IMR-90 (cell line): ENCODE data around the gene IFRD2. TPM values are rescaled to one million over a fixed set of nuclear protein-coding genes. Genes with fewer than 3 reads are reported as not detected.

ENCODE experiments used
- ATAC-seq: fragments of 200-7000 bp; cut with Tn5 transposase; 2 replicates; pipeline ENCODE4 v1.9.1; 2020; ENCODE audit warnings: low read depth, mild to moderate bottlenecking, moderate library complexity
- BruUV-seq: library from RNA; stranded (reverse); fragments of 400-500 nt; replicated peaks from 2 replicates; lab custom pipeline; 2021; lab: Mats Ljungman, UMichigan
- CTCF ChIA-PET: fragments of 300-600 bp; formaldehyde crosslinking; extraction: SDS; loops from one replicate; lab custom pipeline; 2021; ENCODE audit warnings: antibody characterized with exemption; lab: Yijun Ruan, JAX
- POLR2A ChIA-PET: fragments of 300-600 bp; sonication (Branson Sonifier 250); formaldehyde crosslinking; loops from one replicate; lab custom pipeline; 2022; ENCODE audit warnings: antibody characterized with exemption; ENCODE audit not compliant: unreplicated experiment; lab: Charles Lee
- DNase-seq: peaks from one replicate; pipeline ENCODE4 v3.0.0; 2013
- H2AFZ ChIP-seq: replicated peaks from 2 replicates; pipeline ENCODE3; 2013; ENCODE audit warnings: low read length, mild to moderate bottlenecking; ENCODE audit not compliant: poor library complexity
- H2AK5ac ChIP-seq: 2 replicates; pipeline ENCODE4 v1.6.1; 2013; ENCODE audit warnings: low read depth, low read length, inconsistent platforms
- H2AK9ac ChIP-seq: replicated peaks from 2 replicates; pipeline ENCODE3; 2013; ENCODE audit warnings: mild to moderate bottlenecking, low read depth, low read length, moderate library complexity; ENCODE audit not compliant: poor library complexity
- H2BK120ac ChIP-seq: 2 replicates; pipeline ENCODE4 v1.6.1; 2013; ENCODE audit warnings: low read depth, low read length, inconsistent platforms
- H2BK15ac ChIP-seq: 3 replicates; pipeline ENCODE4 v1.6.1; 2013; ENCODE audit warnings: low read depth, low read length, inconsistent platforms
- H2BK20ac ChIP-seq: 2 replicates; pipeline ENCODE4 v1.6.1; 2013; ENCODE audit warnings: low read depth, mild to moderate bottlenecking, inconsistent platforms, low read length, moderate library complexity
- H2BK5ac ChIP-seq: 2 replicates; pipeline ENCODE4 v1.6.1; 2013; ENCODE audit warnings: mild to moderate bottlenecking, low read depth, low read length, inconsistent platforms; ENCODE audit not compliant: poor library complexity, severe bottlenecking
- H3K14ac ChIP-seq: replicated peaks from 2 replicates; pipeline ENCODE4 v1.6.1; 2013; ENCODE audit warnings: low read depth, low read length, inconsistent platforms
- H3K18ac ChIP-seq: 2 replicates; pipeline ENCODE4 v1.6.1; 2013; ENCODE audit warnings: low read depth, low read length, control low read depth
- H3K23ac ChIP-seq: 2 replicates; pipeline ENCODE4 v1.6.1; 2013; ENCODE audit warnings: low read depth, low read length, inconsistent platforms
- H3K27ac ChIP-seq: 2 replicates; pipeline ENCODE4 v1.5.1; 2013; ENCODE audit warnings: mild to moderate bottlenecking, control low read depth, low read length; ENCODE audit not compliant: insufficient read depth
- H3K27me3 ChIP-seq: 2 replicates; pipeline ENCODE4 v1.6.1; 2013; ENCODE audit warnings: low read length; ENCODE audit not compliant: control insufficient read depth, insufficient read depth
- H3K36me3 ChIP-seq: 2 replicates; pipeline ENCODE4 v1.6.1; 2013; ENCODE audit warnings: low read length, mixed read lengths; ENCODE audit not compliant: control insufficient read depth, insufficient read depth
- H3K4ac ChIP-seq: 2 replicates; pipeline ENCODE4 v1.6.1; 2013; ENCODE audit warnings: low read depth, low read length, inconsistent platforms
- H3K4me1 ChIP-seq: 2 replicates; pipeline ENCODE4 v1.6.1; 2013; ENCODE audit warnings: low read length, mixed read lengths; ENCODE audit not compliant: control insufficient read depth, insufficient read depth
- H3K4me2 ChIP-seq: 2 replicates; pipeline ENCODE4 v1.6.1; 2013; ENCODE audit warnings: low read depth, mild to moderate bottlenecking, control low read depth, low read length, moderate library complexity
- H3K4me3 ChIP-seq: 2 replicates; pipeline ENCODE4 v1.5.1; 2013; ENCODE audit warnings: low read depth, mild to moderate bottlenecking, control low read depth, low read length, moderate library complexity; ENCODE audit not compliant: insufficient read depth
- H3K56ac ChIP-seq: 2 replicates; pipeline ENCODE4 v1.6.1; 2013; ENCODE audit warnings: low read length, inconsistent platforms; ENCODE audit not compliant: insufficient read depth; ENCODE audit errors: extremely low read depth
- H3K79me1 ChIP-seq, 2 experiments: 2 replicates each; pipeline ENCODE4 v1.6.1; 2013; ENCODE audit warnings: low read length in 2 of 2, inconsistent platforms in 1 of 2, low read depth in 1 of 2
- H3K9ac ChIP-seq: 2 replicates; pipeline ENCODE4 v1.6.1; 2013; ENCODE audit warnings: low read depth, low read length, control low read depth
- H3K9me1 ChIP-seq: 2 replicates; pipeline ENCODE4 v1.6.1; 2013; ENCODE audit warnings: low read length, inconsistent platforms; ENCODE audit not compliant: insufficient read depth
- H3K9me3 ChIP-seq: 2 replicates; pipeline ENCODE4 v1.6.1; 2013; ENCODE audit warnings: low read length; ENCODE audit not compliant: control insufficient read depth, insufficient read depth
- H4K20me1 ChIP-seq: 2 replicates; pipeline ENCODE4 v1.6.1; 2013; ENCODE audit warnings: low read length, inconsistent platforms; ENCODE audit not compliant: insufficient read depth
- H4K5ac ChIP-seq: 2 replicates; pipeline ENCODE4 v1.6.1; 2013; ENCODE audit warnings: mild to moderate bottlenecking, low read depth, low read length, control low read depth
- H4K8ac ChIP-seq, 2 experiments: 2 replicates each; pipeline ENCODE4 v1.6.1; 2013; ENCODE audit warnings: low read depth in 2 of 2, low read length in 2 of 2, control low read depth in 1 of 2, inconsistent platforms in 1 of 2
- H4K91ac ChIP-seq: 2 replicates; pipeline ENCODE4 v1.6.1; 2013; ENCODE audit warnings: low read depth, low read length, inconsistent platforms; ENCODE audit not compliant: insufficient read depth
- POLR2A ChIP-seq: IDR thresholded peaks from 2 replicates; pipeline ENCODE4 v1.6.1; 2012; ENCODE audit warnings: mild to moderate bottlenecking, low read depth, low read length
- RCOR1 ChIP-seq: IDR thresholded peaks from 2 replicates; pipeline ENCODE4 v1.6.1; 2012; ENCODE audit warnings: mild to moderate bottlenecking, low read length, improper control_type of control experiment; ENCODE audit not compliant: insufficient replicate concordance
- USF2 ChIP-seq: fragments of 150-350 bp; IDR thresholded peaks from 2 replicates; pipeline ENCODE4 v1.6.1; 2017; ENCODE audit warnings: mild to moderate bottlenecking, antibody characterized with exemption, low read length, low read depth
- WGBS, 2 experiments: methylation state at CpG; one replicate each; pipeline versions ENCODE4 v1.1.5 to v1.1.7; 2013; ENCODE audit warnings: missing lambda C conversion rate in 2 of 2; ENCODE audit not compliant: insufficient read length in 1 of 2; ENCODE audit errors: extremely low coverage in 2 of 2; 5-methylcytosine and 5-hydroxymethylcytosine counted together
- dilution Hi-C: fragments of 300-500 bp; cut with HindIII; formaldehyde crosslinking; loops from one replicate; pipeline ENCODE4 v1.14.3; 2018; ENCODE audit warnings: low sequenced_read_pairs; ENCODE audit not compliant: unreplicated experiment
- in situ Hi-C: fragments of 300-500 bp; cut with MboI; formaldehyde crosslinking; loops from 3 replicates; pipeline ENCODE4 v1.14.3; 2019; ENCODE audit warnings: low sequenced_read_pairs, inconsistent platforms, mixed read lengths
- intact Hi-C: fragments of 100-400 bp; cut with micrococcal nuclease; formaldehyde crosslinking; loops from 2 replicates; pipeline ENCODE4 v1.10.0; 2022
- polyA plus RNA-seq, 3 experiments: library from polyadenylated mRNA; depleted of rRNA; stranded (reverse); fragments of >200 nt; gene quantifications; 2 replicates each; pipeline ENCODE4 v1.2.3, GENCODE V29; 2012; ENCODE audit warnings: low replicate concordance in 1 of 3
- total RNA-seq: library from RNA; depleted of rRNA; stranded (reverse); fragments of >200 nt; gene quantifications from 2 replicates; pipeline ENCODE4 v1.2.3, GENCODE V29; 2012

IFRD2 gene
- total and polyA plus RNA-seq, 2 of the 4 experiments (the other 2 are of a cell fraction): 52.7 to 79.1 TPM

GRCh38 chr3:50333744-50334328 lies 41.6 kb upstream of the IFRD2 start:
- TF ChIP-seq RCOR1 (no peak), USF2 (no peak), POLR2A (peak; percentile 57)
- H2AK9ac ChIP-seq: peak overlapping the region; percentile 63
- BruUV-seq: no TSS peak
- H2BK5ac ChIP-seq: no peak overlapping the region
- ChIA-PET POLR2A (interaction anchor here (0.6 kb wide), 1 partner anchor 1214 kb away, joined by 16 read pairs; no protein-coding TSS in a partner anchor), CTCF (interaction anchor here (0.7 to 1.0 kb wide), 3 partner anchors 10 to 81 kb away, joined by 3 read pairs; no protein-coding TSS in a partner anchor)
- peak overlapping the region; percentile 5; the same call in 1 of the 2 replicates for H2AK5ac ChIP-seq
- H3K79me1 ChIP-seq: peaks cover 39 to 62% of the 10 kb centered on the region in 2 experiments
- in situ Hi-C loops (loop anchor here (25.0 kb wide), 3 partner anchors 1053 to 1828 kb away; partner anchors contain the start of genes ABHD14B, GPR62, MANF and PCBP4), dilution Hi-C loops (no loop called here), intact Hi-C loops (no loop called here)
- H3K9ac ChIP-seq: peak overlapping the region; percentile 17; the same call in 1 of the 2 replicates
- no peak overlapping the region for H2AFZ ChIP-seq
- H3K4me3 ChIP-seq: no peak overlapping the region
- peaks cover 51% of the 10 kb centered on the region for H4K20me1 ChIP-seq
- H2BK15ac ChIP-seq: no peak overlapping the region
- DNase-seq (peak; percentile 86), ATAC-seq (no peak)
- H3K9me3 ChIP-seq: no peaks in the 10 kb centered on the region
- WGBS, 2 experiments: 80% methylated on average over 1 of the region's 12 CpGs; no CpG with 5 or more reads in 1 of the 2 experiments
- no peak overlapping the region for H2BK20ac ChIP-seq
- H3K27ac ChIP-seq: peak overlapping the region; percentile 14; the same call in 1 of the 2 replicates
- H3K23ac ChIP-seq: no peak overlapping the region
- H3K36me3 ChIP-seq: peaks cover 32% of the 10 kb centered on the region
- no peak overlapping the region for H3K18ac ChIP-seq
- no peaks in the 10 kb centered on the region for H3K27me3 ChIP-seq
- peaks cover 21% of the 10 kb centered on the region for H3K9me1 ChIP-seq
- peak overlapping the region in 1 of 2 experiments; percentile 74; a peak in 1 of 4 replicates for H4K8ac ChIP-seq
- H3K4me1 ChIP-seq: peaks cover 19% of the 10 kb centered on the region
- no peak overlapping the region for H3K56ac ChIP-seq
- H4K91ac ChIP-seq: no peak overlapping the region
- H3K14ac ChIP-seq: no peak overlapping the region
- no peak overlapping the region for H4K5ac ChIP-seq
- no peak overlapping the region for H2BK120ac ChIP-seq
- H3K4ac ChIP-seq: peak overlapping the region; percentile 1
- H3K4me2 ChIP-seq: peak overlapping the region; percentile 48; the same call in 1 of the 2 replicates
